Right lobe of liver (tissue), 4 donors: Measurements from ENCODE around the gene C1orf116.

Experiments used
- CTCF ChIP-seq, 4 donors: fragments of 200-600 bp in 3 of 4; fragments of 450-650 bp in 1 of 4; IDR thresholded peaks; one replicate each; pipeline versions ENCODE4 v1.5.1 to v1.8.0; 2016 to 2022; ENCODE audit warnings: antibody characterized with exemption in 4 of 4, mild to moderate bottlenecking in 2 of 4
- POLR2A ChIP-seq: fragments of 450-650 bp; IDR thresholded peaks from one replicate; pipeline ENCODE4 v1.6.1; 2017; ENCODE audit warnings: antibody characterized with exemption, mild to moderate bottlenecking
- donor health status: DM: no; HTN: no; CAD: no.
- donor health status: DM: no; HTN: no; CAD: no.
- donor health status: DM: no; HTN: yes; CAD: no.

DNA sequence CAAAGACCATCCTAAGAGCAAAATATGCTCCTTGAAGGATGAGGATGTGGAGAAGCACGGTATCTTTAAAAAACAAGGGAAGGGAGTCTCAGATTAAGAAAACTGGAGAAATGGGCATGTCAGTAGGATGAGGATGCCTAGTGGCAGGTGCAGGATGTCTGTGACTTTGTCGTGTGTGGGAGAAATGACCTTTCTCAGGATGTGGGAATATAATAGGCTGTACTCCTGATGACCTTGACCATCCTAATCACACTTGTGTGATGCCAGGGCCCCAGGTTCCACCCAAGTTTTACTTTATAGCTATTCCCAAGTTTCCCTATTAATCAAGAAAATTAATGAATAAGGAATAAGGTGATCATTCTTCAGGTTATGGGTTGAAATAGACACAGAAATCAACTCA is 12.9 kb downstream of the C1orf116 start:
- no peak for TF ChIP-seq CTCF (IDR thresholded peaks at IDR 0.05)
- no peak for TF ChIP-seq POLR2A
